GM18499 (cell line): Measurements from ENCODE around the gene LDLRAP1.

Experiments used
- ATAC-seq: cut with Tn5 transposase; IDR thresholded peaks from one replicate; pipeline ENCODE4 v1.9.1; 2021; ENCODE audit warnings: moderate number of reproducible peaks; ENCODE audit not compliant: insufficient read depth, unreplicated experiment

The LDLRAP1 gene

DNA sequence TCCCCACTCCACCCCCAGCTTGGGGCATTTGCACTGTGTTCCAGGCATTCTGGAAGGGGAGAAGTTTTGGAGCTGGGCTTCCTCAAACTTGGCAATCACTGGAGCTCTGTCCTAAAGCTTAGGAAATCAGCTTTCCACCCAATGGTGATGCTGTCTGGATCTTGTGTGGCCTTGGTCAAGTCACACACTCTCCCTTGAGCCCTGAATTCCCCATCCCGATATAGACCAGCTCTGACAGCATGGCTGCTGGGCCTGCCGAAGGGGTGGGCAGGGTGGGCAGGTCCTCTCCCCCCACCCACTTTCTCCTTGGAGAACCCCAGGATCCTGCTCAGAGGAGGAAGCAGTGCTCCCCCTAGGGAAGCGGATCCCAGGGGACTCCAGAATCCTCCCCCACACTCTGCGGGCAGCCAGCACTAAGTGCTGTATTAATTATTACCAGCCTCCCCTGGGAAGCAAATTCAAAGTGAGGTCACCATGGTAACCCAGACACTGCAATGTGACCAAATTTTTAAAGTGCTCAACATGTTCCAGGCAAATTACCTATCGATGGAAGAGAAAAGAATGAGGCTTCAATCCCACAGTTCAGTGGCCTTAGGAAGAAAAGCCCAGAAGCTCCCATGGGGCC lies 21.3 kb upstream of the LDLRAP1 start:
- ATAC-seq, result no peak

DNA sequence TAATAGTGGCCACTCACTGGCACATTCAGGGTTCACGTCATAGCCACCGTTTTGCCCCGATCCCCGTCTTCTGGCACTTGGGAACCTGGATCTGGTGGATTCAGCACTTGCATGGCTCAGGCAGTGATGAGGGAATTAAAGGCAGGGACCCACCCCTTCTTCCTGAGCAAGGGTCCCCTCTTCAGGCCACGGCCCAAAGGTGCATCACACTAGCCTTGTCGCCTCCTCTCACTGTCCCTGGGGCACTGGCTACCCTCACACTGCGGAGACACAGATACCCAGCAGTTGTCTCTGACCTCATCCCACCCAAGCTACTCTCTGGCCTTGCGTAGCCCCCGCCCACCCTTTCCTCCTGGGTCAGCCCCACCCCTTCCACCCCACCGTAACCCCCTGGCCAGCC lies 19.9 kb upstream of the LDLRAP1 start:
- ATAC-seq, result no peak

DNA sequence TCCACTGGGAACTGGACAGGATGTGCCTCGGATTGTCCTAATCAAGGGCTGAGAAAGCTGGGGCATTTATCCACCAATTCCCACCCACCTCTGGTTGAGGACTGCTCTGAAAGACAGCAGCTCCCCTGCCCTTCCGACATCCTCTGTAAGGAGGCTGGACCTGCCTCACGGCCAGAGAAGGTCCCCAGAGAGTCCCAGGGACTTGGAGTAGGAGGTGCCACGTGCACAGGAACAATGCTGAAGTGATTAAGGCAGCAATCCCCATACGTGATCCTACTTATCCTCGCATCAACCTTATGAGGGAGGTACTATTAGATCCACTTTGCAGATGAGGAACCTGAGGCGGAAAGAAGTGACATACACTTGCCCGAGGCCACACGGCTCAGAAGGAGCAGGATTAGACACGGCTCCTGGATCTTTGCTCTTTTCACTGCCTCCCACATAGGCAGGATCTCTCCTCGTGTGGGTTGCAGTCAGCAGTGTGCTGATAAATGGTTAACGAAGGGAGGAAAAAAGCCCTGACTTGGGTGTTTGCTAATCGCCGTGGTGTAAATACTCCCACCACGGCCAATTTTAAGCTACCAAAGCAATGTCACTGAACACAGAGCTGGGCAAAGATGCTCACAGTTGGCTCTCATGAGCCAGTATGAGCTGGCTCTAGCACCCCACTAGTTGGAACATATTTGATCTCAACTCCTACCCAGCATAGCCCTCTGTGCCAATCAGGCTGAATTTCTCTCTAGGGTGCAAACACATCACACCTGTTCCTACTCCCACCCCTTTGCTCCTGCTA lies 18.6 kb upstream of the LDLRAP1 start:
- ATAC-seq, result no peak

DNA sequence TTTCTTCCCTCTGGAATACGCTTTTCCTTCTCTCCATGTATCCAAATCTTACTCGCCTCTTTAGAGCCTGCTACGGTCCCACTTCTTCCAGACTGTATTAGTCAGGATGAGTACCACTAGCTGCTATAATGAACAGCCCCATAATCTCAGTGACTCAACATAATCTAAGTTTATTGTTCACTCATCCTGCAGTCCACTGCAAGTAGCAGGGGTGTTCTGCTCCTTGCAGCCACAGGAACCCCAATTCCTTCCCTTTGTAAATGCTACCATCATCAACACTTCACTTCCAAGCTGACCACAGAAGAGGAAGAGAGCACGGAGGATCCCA lies 18.1 kb upstream of the LDLRAP1 start:
- no peak for ATAC-seq

DNA sequence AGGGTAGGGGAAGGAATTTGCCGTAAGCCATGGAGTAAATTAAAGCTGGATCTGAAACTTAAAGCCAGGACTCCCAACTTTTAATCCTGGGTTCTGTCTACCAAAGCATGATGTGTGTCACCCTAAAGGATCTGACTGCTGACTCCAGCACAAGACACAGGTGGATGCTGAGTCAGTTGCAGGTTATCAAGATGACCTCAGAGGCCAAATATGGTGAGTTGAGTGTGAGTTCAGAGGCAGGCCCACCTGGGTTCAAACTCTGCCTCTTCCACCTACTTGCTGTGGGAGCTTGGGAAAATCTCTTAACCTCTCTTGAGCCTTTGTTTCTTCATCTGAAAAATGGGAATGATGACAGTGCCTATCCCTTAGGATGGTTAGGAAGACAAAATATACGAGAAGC lies 16.7 kb upstream of the LDLRAP1 start:
- ATAC-seq, result no peak

DNA sequence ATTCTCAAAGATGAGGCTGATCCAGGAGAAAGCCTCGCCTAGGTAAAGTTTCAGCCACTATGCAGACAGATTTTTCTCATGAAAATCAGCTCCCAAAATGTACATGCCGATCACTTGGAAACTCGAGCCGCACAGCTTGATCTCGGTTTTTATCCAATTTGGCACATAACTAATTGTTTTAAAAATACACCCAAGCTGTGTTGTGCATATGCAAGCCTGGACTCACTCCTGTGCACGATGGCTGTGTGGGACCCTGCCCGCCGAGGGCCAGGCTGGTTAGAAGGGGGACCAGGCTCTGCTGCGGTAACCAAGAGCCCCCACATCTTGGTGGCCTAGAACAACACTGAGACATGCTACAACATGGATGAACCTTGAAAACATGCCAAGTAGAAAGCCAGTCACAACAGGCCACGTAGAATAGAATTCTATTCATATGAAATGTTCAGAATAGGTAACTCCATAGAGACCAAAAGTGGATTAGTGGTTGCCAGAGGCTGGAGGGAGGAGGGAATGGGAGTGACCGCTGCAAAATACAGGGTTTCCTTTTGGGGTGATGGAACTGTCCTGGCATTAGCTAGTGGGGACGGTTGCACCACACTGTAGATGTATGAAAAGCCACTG lies 16.1 kb upstream of the LDLRAP1 start:
- no peak for ATAC-seq

DNA sequence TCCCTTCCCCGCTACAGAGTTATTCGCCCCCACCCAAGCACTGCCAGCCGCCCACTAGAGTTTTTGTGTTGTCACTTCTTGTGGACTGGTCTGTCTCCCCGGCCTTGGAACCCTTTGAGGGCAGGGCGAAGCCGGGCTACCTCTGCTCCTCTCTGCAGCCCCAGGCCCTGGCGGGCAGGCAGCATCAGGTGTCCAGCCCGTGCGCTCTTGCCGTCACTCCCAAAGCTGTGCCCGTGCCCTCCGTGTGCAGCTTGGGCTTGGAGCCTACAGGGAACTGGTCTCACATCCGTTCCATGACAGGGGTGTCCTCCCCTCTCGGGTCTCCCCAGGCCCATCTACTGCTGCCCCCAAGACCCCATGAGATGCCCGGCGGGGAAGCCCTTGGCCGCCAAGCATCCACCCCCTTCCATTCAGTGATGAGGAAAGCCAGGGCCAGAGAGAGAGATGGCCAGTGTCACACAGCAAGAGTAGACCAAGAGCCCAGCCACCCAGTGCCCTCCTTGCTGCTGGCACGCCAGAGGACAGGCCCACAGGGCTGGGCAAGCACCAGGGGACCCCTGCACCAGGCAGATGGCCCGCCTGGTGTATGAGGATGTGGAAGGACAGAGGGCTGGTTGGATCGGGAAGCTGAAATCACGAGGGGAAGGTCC lies 15.3 kb upstream of the LDLRAP1 start:
- ATAC-seq, result no peak

DNA sequence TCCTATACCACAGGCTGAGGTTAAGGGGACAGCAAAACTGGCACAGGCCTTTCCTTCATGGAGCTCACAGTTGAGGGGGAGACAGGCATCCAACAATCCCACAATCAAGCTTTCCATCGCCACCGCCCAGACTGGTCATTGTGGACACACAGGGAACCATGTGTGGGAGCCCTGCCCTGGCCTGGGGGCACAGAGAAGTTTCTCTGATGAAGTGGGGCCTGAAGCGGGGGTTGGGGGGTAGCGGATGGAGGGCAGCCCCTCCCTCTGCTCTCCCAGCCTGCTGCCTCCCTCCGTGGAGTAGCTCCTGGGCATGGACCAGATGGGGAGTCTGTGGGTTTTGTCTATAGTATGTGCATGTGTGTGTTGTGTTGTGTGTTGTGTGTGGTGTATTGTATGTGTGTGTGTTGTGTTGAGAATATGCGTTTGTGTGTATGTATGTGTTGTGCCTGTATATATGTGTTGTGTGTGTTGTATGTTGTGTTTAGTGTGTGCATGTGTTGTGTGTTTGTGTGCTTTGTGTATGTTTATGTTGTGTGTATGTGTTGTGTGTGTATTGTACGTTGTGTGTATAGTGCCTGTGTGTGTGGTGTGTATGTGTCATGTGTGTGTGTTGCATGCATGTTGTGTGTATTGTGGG lies 14.4 kb upstream of the LDLRAP1 start:
- no peak for ATAC-seq

DNA sequence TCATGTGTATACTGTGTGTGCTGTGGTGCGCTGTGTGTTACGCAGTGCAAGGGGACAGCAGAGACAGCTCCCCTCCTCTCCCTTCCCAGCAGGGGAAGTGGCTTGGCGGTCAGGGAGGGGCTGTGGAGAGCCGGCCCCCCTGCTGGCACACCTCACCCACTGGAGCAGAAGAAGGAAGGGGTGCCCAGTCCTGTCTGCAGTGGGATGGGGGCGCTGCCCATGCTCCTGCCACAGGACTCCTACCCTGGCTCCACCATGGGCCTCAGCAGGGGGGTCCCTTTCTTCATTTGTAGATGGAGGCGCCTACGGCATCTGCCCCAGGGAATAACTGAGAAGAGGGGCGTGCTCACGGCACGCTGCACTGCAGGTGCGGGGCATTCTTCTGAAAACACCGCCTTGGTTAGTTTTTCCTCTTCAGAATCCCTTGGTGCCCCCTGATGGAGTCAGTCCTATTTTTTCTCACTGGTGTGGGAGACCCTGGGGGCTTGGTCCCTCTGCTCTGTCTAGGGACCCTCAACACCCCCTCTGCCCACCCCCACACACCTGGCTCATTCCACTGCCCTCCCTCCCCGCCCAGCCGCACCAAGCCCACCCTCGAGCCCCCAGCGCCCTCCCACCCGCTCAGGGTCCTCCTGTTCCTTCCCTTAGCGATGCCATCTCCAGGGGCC lies 13.8 kb upstream of the LDLRAP1 start:
- no peak for ATAC-seq

DNA sequence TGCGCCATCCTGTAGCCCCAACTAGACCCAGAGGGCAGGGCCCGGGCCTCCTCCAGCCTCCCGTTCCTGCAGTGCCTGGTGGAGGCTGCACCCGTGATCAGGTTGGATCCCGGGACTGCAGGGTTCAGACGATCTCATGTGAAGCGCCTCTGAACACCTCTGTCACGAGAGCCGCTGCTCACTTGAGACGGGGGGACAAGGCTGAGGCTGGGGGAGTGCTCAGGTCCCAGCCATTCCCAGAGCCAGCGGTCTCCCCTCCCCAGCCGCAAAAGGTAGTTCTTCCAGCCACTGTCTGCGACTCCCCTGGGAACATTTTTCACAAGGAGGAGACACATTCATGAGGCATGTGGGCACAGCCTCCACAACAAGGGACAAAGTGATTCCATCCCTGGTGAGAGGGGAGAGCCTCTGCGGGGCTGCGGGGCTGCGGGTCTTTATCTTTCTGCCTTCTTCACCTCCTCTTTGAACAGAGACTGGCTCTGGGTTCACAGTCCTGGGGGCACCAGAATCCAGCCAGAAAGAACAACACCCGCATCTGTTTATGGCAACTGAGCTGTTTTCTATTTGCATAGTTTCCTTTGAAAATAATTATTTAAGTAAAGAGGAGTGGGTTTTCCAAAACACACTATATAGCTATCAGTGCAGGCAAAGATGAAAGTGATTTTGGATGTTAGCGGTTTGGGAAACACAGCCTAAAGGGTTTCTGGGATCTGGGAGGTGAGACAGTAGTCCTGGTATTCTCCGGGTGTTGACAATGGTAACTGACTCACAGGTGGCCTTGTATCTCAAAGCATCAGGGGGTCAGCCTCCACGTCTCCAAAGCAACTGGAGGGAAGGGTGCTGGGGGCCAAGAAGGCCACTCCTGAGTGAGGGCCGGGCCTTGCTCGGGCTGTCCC lies 13.0 kb upstream of the LDLRAP1 start:
- no peak for ATAC-seq

DNA sequence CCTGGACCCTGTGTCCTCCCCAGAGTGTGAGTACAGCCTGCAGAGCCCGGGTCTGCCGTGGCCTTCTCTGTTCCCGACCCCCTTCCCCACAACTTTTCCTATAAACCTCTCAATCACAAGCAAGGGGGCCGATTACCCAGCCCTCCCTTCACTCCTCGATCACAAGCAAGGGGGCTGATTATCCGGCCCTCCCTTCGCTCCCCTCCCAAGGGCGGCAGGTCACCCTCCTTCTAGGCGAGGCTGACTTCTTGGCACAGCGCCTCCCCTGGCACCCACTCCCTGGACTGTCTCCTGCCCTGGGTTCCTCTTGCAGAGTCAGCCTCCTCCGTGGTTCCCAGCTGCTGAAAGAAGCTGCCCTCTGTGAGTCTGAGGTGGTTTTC lies 12.3 kb upstream of the LDLRAP1 start:
- no peak for ATAC-seq

DNA sequence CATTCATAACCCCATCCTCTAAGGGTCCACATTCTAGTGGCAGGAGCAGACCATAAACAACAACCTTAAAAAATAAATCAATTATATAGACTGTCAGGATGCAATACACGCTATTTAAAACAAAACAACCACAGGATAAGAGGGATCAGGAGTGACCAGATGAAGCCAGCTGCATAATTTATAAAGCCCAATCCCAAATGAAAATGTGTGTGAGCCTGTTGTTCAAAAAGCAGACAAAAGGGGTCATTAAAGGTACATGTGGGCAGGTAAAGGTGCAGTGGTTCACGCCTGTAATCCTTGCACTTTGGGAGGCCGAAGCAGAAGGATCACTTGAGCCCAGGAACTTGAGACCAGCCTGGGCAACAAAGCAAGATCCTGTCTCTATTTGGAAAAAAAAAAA lies 10.4 kb upstream of the LDLRAP1 start:
- ATAC-seq, result no peak

DNA sequence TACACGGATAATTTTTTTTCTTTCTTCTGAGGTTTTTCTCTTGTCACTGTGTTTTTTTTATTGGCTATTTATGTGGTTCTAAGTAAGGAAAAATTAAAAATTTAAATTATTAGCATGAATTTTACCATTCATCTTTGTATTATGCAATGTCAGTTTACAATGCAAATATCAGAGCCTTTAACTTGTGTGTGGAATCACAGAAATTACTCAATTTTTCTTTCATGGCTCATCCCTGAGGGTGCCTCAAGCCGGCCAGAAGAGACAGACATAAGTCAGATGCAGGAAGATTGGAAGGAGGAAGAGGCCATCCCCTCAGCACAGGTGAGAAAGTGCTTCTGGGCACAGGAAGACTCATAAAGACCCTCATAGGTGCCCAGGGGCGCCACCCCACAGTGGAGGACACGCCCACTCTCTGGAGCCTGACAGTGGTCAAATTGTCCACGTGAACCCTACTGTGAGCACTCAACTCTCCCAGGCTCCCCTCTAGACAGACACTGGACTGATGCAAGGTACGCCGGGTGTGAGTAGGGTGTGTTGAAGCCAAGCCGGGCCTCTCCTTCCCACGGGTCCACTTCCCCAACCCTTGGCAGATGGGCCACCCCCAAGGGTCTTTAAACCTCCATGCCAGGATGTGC lies 9.5 kb upstream of the LDLRAP1 start:
- ATAC-seq, result no peak

DNA sequence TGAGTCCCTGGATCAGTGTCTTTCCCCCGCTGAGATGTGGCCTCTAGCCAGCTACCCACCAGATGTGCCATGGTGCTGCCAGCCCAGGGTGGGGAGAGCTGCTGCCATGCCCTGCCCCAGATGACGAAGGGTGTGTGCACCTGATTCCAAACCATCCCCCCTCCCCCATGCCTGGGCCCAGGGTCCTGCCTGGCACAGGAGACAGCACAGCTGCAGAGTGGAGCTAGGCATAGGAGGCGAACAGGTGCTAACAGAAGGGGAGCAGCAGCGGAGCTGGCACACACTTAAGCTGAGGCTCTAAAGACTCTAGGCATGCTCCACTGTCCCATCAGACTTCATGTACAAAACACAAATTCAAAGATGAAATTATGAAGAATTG lies 9.0 kb upstream of the LDLRAP1 start:
- no peak for ATAC-seq

DNA sequence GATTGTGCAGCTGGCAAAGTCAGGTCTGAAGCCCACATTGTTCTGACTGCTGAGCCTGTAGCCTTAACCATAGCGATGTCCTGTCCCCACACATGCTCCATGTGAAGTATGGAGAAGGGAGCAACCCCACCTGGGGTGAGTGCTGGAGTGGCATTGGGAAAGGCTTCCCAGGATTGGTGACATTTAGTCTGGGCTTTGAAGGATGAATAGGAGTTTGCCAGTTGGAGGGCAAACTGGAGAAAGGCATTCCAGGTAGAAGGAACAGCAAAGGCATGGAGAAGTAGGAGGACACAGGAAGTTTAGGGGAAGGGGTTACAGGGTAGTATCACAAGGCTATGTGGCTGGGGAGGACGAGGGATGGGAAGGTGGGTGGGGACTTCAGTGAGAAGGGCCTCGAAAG lies 7.3 kb upstream of the LDLRAP1 start:
- no peak for ATAC-seq

DNA sequence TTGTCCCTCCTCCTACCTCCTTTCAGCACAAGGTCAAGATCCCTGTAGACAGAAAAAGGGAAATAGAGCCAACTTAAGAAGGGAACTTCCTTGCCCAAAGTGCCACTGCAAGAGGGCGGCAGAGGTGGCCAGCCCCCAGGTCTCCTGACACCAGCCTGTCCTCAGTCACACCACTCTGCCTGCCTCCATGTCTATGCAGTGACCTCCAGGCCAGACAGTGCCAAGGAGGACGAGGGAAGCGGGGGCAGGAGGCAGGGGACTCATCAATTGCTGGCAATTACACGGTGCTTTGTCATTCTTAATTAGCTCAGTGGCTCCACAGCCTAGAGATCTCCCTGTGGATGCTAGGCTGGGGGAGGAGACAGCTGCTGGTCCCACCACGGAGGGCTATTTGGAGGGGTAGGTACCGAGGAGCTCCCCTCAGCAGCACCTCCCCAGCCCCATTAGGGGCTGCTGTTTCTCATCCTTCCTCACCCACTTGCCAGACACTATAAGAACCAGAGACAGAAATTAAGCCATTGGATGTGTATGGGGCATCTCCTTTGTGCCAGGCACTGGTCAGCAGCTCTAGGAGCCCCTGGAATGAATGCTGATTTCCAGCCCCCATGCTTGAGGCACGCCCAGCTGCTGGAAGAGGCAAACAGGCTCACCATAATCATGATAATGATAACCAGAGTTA lies 6.1 kb upstream of the LDLRAP1 start:
- no peak for ATAC-seq

DNA sequence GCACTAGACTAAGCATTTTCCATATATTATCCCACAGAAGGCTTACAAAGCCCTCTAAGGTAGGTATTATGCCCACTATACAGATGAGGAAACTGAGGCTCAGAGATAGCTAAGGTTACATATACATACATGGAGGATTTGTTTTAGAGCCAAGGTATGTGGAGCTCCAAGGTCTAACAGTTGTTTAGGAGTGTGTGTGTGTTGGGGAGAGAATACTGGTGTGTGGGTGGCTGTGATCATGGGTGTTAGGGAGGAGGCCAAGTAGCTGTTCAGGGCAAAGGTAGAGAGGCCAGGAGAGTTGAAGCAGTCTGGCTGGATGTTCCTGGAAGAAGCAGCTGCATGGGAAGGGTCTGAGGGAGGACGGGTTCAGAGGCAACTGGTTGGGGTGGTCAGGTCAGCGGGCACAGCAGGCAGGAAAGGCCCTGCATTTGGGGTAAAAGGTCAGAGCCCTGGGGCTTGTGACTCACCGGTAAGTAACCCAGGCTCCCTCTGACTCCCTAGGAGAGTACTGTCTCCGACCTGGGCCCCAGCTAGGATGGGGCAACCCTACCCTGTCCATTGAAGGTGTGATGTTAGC lies 5.1 kb upstream of the LDLRAP1 start:
- no peak for ATAC-seq

DNA sequence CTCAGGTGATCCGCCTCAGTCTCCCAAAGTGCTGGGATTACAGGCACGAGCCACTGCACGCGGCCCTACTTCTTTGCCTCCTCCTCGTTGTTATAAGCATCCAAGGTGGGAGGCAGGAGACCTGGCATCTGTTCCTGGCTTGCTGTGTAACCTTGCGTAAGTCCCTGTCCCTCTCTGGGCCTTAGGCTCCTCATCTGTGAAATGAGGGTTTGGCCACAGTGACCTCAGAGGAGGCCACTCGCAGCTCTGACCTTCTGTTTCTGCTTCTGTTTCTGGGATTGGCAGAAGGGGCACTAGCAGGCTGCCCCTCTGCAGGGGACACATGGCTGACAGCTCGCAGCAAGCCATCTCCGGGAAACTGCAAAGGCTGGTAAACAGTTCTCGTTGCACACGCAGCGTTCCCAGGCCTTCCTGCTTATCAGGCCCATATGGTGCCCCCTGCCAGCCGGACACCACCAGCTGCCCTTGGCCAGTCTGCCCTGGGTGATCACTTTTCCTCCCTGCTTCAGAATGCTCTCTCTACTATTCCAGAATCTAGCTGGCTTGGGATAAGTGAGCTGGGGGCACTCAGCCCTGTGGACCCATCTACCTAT lies 2.6 kb upstream of the LDLRAP1 start:
- no peak for ATAC-seq
